ENCODE measurements around the gene PIWIL4. TPM values are rescaled to one million over a fixed set of nuclear protein-coding genes. Genes with fewer than 3 reads are reported as not detected.
A peak's percentile ranks its signal among the peaks of the same experiment; 100 is the strongest.

The PIWIL4 gene
- total and polyA plus RNA-seq, 9 of the 15 experiments (the other 6 are each of a cell fraction or from before 2014, with no cell fraction given): 6.3 to 17.0 (median 10.8) TPM

DNA sequence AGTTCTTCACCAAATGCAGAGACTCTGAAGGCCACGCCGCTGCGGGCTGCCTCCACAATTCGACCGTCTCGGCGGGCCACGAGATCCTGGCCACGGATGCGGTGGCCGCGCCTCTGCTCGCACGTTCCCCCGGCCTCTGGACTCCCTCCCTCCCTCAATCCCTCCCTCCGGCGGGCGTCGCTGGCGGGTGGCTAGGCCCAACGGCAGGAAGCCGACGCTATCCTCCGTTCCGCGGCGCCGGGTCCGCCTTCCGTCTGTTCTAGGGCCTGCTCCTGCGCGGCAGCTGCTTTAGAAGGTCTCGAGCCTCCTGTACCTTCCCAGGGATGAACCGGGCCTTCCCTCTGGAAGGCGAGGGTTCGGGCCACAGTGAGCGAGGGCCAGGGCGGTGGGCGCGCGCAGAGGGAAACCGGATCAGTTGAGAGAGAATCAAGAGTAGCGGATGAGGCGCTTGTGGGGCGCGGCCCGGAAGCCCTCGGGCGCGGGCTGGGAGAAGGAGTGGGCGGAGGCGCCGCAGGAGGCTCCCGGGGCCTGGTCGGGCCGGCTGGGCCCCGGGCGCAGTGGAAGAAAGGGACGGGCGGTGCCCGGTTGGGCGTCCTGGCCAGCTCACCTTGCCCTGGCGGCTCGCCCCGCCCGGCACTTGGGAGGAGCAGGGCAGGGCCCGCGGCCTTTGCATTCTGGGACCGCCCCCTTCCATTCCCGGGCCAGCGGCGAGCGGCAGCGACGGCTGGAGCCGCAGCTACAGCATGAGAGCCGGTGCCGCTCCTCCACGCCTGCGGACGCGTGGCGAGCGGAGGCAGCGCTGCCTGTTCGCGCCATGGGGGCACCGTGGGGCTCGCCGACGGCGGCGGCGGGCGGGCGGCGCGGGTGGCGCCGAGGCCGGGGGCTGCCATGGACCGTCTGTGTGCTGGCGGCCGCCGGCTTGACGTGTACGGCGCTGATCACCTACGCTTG is 23.2 kb upstream of the PIWIL4 start, which contains the start of gene FUT4 (continued):
- TF ChIP-seq, protein P1, sequence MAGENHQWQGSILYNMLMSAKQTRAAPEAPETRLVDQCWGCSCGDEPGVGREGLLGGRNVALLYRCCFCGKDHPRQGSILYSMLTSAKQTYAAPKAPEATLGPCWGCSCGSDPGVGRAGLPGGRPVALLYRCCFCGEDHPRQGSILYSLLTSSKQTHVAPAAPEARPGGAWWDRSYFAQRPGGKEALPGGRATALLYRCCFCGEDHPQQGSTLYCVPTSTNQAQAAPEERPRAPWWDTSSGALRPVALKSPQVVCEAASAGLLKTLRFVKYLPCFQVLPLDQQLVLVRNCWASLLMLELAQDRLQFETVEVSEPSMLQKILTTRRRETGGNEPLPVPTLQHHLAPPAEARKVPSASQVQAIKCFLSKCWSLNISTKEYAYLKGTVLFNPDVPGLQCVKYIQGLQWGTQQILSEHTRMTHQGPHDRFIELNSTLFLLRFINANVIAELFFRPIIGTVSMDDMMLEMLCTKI (IDR thresholded peaks at IDR 0.05; ENCODE audit: partially characterized antibody): no peak
- TF ChIP-seq MTF1 (CRISPR knock-in tag; IDR thresholded peaks at IDR 0.05; ENCODE audit: borderline replicate concordance) (no peak), ATF7 (IDR thresholded peaks at IDR 0.05) (peak; percentile 31; the same call in 1 of the 2 replicates), SP2 (IDR thresholded peaks at IDR 0.05; ENCODE audit: extremely low read depth, low read depth, low read length, poor library complexity, severe bottlenecking) (no peak), SMC3 (conservative IDR thresholded peaks at IDR 0.05; ENCODE audit: insufficient read depth, low read depth, low read length) (no peak), ZNF707 (CRISPR knock-in tag; conservative IDR thresholded peaks at IDR 0.05) (no peak), NR3C1 (CRISPR knock-in tag; IDR thresholded peaks at IDR 0.05) (0 out of 2 replicates have a peak, but pooled peaks have one; percentile 56), MBD2 (IDR thresholded peaks at IDR 0.05; ENCODE audit: borderline replicate concordance, low read depth) (peak; percentile 49; the same call in 1 of the 2 replicates), CAMTA2 (CRISPR knock-in tag; conservative IDR thresholded peaks at IDR 0.05) (no peak), ZNF695 (CRISPR knock-in tag; IDR thresholded peaks at IDR 0.05) (no peak), SP1 (CRISPR knock-in tag; IDR thresholded peaks at IDR 0.05) (peak; percentile 71), MEIS2 (IDR thresholded peaks at IDR 0.05; ENCODE audit: partially characterized antibody) (no peak)
- TF ChIP-seq, protein P2, sequence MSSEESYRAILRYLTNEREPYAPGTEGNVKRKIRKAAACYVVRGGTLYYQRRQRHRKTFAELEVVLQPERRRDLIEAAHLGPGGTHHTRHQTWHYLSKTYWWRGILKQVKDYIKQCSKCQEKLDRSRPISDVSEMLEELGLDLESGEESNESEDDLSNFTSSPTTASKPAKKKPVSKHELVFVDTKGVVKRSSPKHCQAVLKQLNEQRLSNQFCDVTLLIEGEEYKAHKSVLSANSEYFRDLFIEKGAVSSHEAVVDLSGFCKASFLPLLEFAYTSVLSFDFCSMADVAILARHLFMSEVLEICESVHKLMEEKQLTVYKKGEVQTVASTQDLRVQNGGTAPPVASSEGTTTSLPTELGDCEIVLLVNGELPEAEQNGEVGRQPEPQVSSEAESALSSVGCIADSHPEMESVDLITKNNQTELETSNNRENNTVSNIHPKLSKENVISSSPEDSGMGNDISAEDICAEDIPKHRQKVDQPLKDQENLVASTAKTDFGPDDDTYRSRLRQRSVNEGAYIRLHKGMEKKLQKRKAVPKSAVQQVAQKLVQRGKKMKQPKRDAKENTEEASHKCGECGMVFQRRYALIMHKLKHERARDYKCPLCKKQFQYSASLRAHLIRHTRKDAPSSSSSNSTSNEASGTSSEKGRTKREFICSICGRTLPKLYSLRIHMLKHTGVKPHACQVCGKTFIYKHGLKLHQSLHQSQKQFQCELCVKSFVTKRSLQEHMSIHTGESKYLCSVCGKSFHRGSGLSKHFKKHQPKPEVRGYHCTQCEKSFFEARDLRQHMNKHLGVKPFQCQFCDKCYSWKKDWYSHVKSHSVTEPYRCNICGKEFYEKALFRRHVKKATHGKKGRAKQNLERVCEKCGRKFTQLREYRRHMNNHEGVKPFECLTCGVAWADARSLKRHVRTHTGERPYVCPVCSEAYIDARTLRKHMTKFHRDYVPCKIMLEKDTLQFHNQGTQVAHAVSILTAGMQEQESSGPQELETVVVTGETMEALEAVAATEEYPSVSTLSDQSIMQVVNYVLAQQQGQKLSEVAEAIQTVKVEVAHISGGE (CRISPR knock-in tag; IDR thresholded peaks at IDR 0.05): peak in 2 of 3 experiments; percentile 69 to 94; a peak in 4 of 6 replicates
- TF ChIP-seq, protein P3, sequence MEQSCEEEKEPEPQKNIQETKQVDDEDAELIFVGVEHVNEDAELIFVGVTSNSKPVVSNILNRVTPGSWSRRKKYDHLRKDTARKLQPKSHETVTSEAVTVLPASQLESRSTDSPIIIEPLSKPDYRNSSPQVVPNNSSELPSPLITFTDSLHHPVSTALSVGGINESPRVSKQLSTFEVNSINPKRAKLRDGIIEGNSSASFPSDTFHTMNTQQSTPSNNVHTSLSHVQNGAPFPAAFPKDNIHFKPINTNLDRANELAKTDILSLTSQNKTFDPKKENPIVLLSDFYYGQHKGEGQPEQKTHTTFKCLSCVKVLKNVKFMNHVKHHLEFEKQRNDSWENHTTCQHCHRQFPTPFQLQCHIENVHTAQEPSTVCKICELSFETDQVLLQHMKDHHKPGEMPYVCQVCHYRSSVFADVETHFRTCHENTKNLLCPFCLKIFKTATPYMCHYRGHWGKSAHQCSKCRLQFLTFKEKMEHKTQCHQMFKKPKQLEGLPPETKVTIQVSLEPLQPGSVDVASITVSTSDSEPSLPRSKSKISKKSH (CRISPR knock-in tag; IDR thresholded peaks at IDR 0.05): no peak
- TF ChIP-seq, protein P4, sequence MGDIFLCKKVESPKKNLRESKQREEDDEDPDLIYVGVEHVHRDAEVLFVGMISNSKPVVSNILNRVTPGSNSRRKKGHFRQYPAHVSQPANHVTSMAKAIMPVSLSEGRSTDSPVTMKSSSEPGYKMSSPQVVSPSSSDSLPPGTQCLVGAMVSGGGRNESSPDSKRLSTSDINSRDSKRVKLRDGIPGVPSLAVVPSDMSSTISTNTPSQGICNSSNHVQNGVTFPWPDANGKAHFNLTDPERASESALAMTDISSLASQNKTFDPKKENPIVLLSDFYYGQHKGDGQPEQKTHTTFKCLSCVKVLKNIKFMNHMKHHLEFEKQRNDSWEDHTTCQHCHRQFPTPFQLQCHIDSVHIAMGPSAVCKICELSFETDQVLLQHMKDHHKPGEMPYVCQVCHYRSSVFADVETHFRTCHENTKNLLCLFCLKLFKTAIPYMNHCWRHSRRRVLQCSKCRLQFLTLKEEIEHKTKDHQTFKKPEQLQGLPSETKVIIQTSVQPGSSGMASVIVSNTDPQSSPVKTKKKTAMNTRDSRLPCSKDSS (IDR thresholded peaks at IDR 0.05; ENCODE audit: low read depth, partially characterized antibody): no peak
- TF ChIP-seq, protein P5, sequence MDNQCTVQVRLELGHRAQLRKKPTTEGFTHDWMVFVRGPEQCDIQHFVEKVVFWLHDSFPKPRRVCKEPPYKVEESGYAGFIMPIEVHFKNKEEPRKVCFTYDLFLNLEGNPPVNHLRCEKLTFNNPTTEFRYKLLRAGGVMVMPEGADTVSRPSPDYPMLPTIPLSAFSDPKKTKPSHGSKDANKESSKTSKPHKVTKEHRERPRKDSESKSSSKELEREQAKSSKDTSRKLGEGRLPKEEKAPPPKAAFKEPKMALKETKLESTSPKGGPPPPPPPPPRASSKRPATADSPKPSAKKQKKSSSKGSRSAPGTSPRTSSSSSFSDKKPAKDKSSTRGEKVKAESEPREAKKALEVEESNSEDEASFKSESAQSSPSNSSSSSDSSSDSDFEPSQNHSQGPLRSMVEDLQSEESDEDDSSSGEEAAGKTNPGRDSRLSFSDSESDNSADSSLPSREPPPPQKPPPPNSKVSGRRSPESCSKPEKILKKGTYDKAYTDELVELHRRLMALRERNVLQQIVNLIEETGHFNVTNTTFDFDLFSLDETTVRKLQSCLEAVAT (IDR thresholded peaks at IDR 0.05): peak; percentile 48 to 52; a peak in 1 of 4 replicates
